Activated CD4-positive, alpha-beta memory T cell treated with anti-CD3 and anti-CD28 coated beads, Interleukin-2, amount 10 ng/mL, durations not matched to agents 7 days and 5 days (primary cell): ENCODE data around the gene CYP51A1. TPM values are rescaled to one million over a fixed set of nuclear protein-coding genes. Genes with fewer than 3 reads are reported as not detected.

Source experiments
- CTCF ChIA-PET: fragments of 350-600 bp; sonication (Branson Sonifier 250); formaldehyde crosslinking; loops from one replicate; lab custom pipeline; 2021; ENCODE audit warnings: antibody characterized with exemption, inconsistent platforms; lab: Charles Lee
- POLR2A ChIA-PET: fragments of 350-600 bp; sonication (Branson Sonifier 250); formaldehyde crosslinking; loops from one replicate; lab custom pipeline; 2021; ENCODE audit warnings: antibody characterized with exemption; lab: Charles Lee
- DNase-seq: peaks from one replicate; pipeline ENCODE4 v3.0.0-alpha.2; 2020
- H3K27ac Mint-ChIP-seq: one replicate; pipeline ENCODE4 v1.8.0; 2021; ENCODE audit warnings: mild to moderate bottlenecking, mixed read lengths
- H3K27me3 Mint-ChIP-seq: one replicate; pipeline ENCODE4 v1.8.0; 2021; ENCODE audit warnings: mixed read lengths
- H3K36me3 Mint-ChIP-seq: one replicate; pipeline ENCODE4 v1.8.0; 2021; ENCODE audit warnings: low read depth, mixed read lengths
- H3K4me1 Mint-ChIP-seq: one replicate; pipeline ENCODE4 v1.8.0; 2021; ENCODE audit warnings: mixed read lengths
- H3K4me3 Mint-ChIP-seq: one replicate; pipeline ENCODE4 v1.8.0; 2021; ENCODE audit warnings: mild to moderate bottlenecking, mixed read lengths
- H3K9me3 Mint-ChIP-seq: one replicate; pipeline ENCODE4 v1.8.0; 2021; ENCODE audit warnings: mixed read lengths
- total RNA-seq, 2 experiments: library from RNA; stranded (reverse); gene quantifications; one replicate each; pipeline ENCODE4 v1.2.3, GENCODE V29; 2021

CYP51A1 gene
- total RNA-seq, 2 experiments from 2014 or later, result 94.3 to 97.9 TPM

DNA sequence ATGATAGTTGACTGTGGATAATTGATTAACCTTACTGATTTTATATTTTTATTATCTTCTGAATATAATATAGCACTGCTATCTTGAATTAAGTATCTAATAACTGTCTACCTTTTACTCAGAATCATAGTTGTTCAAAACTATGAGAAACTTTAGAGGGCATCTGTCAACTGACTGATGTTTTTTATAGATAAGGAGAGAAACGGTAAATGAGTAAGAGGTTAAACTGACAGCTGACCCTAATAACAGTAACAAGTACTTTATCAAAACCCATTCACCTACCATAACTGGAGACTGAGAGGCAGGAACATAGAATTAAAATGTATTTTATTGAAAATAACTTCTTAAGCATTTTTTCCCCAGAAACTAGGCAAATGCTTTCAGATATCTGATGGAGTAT is 62.2 kb downstream of the CYP51A1 start:
- no peaks in the 10 kb centered on the region for H3K27me3 Mint-ChIP-seq
- ChIA-PET POLR2A (no interaction called here), CTCF (interaction anchor here (1.2 kb wide), 1 partner anchor 10 kb away, joined by 3 read pairs; no protein-coding TSS in a partner anchor)
- DNase-seq, result no peak
- H3K4me1 Mint-ChIP-seq, result peaks cover 12% of the 10 kb centered on the region
- no peak overlapping the region for H3K27ac Mint-ChIP-seq
- H3K9me3 Mint-ChIP-seq, result no peaks in the 10 kb centered on the region
- peaks cover 34% of the 10 kb centered on the region for H3K36me3 Mint-ChIP-seq
- no peak overlapping the region for H3K4me3 Mint-ChIP-seq

DNA sequence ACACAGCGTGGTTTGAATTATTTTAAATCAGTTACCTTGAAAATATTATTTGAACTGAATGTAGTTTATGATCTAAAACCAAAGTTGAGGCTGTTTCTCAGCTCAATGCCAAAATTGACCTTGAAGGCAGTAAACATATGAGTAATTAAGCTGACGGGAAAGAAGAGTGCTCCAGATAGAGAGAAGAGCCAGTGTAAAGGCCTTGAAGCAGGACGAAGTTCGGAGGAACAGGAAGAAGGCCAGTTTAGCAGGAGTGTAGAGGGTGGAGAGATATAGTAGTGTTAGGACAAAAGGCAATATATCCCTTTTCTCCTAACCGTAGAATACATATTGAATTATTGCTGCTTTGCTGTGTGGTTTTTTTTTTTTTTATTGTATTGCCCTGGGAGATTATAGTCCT is 63.2 kb downstream of the CYP51A1 start:
- CTCF ChIA-PET, result interaction anchor here (0.7 kb wide), 2 partner anchors 89 to 1294 kb away, joined by 3 to 4 read pairs; no protein-coding TSS in a partner anchor
- POLR2A ChIA-PET, result no interaction called here
- peaks cover 41% of the 10 kb centered on the region for H3K36me3 Mint-ChIP-seq
- H3K27me3 Mint-ChIP-seq, result no peaks in the 10 kb centered on the region
- no peak for DNase-seq
- H3K4me1 Mint-ChIP-seq, result peaks cover 12% of the 10 kb centered on the region
- H3K27ac Mint-ChIP-seq, result no peak overlapping the region
- H3K4me3 Mint-ChIP-seq, result no peak overlapping the region
- no peaks in the 10 kb centered on the region for H3K9me3 Mint-ChIP-seq

DNA sequence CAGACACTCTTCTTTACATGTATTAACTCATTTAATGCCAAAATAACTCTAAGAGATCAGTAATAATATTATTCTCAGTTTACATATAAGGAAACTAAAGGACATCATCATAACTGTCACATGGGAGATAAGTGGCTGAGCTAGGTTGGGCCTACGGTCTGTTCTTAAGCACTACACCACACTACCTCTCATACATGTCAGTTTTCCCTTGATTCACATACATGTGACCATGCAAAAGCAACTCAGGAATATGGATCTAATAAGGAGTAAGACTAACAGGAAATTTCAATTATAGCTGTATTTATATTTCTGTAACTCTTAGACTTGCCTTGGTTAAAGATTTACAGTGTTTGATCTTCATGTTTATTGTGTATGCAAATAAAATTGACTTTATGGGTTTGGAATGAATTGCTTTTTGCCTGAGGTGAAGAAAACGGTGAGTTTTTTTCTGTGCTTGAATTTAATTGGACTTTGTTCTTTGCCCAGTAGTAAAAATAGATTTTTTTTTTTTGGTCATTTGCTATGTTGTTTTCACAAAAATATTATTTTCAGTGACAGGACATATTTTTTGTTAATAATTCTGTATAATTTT is 69.7 kb downstream of the CYP51A1 start:
- Mint-ChIP-seq H3K36me3 (peaks cover 23% of the 10 kb centered on the region), H3K4me1 (no peaks in the 10 kb centered on the region), H3K27ac (no peak overlapping the region), H3K9me3 (no peaks in the 10 kb centered on the region), H3K4me3 (no peak overlapping the region), H3K27me3 (no peaks in the 10 kb centered on the region)
- DNase-seq, result no peak
- ChIA-PET POLR2A (no interaction called here), CTCF (no interaction called here)

Other genes with a start within 250 kb of the CYP51A1 start
- gene AKAP9, start 193.6 kb downstream of the CYP51A1 start, total RNA-seq, result 10 to 100 TPM; 32.4 to 41.7 TPM
- not detected for gene LRRD1, start 44.7 kb upstream of the CYP51A1 start, total RNA-seq
- gene KRIT1, start 111.4 kb upstream of the CYP51A1 start, total RNA-seq, result 10 to 100 TPM; 39.5 to 42.4 TPM
- 10 to 100 TPM; 65.1 to 70.2 TPM for gene ANKIB1, start 111.5 kb upstream of the CYP51A1 start, total RNA-seq